GM19328 (cell line): ENCODE data around the gene ARHGAP32.

Experiments
- ATAC-seq: cut with Tn5 transposase; IDR thresholded peaks from one replicate; pipeline ENCODE4 v1.9.1; 2021; ENCODE audit warnings: mild to moderate bottlenecking, moderate library complexity; ENCODE audit not compliant: unreplicated experiment

Gene ARHGAP32

DNA sequence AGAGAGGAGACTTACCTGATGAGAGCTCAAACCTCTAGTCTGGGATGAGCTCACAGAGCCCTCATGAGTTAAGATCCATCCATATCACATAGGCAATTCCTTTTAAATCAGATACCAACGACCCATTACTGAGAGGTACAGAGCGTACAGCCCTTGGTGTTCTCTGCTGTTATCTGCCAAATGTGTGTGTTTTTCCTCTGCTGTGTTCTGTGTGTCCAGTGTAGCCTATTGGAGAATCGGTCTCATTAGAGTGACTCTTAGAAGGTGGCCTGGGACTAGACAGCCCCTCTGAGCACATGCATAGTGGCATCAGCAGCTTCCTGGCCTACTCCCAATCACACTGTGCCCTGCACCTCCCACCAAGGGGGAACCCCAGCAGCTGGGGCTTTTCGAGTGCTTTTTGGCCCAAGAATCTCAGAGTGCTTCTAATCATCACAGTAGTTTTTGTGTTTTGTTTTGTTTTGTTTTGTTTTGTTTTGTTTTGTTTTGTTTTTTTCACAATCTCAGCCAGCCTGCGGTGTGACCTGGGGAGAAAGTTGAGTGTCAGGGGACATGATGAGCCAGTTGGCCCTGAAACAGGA is 274.9 kb downstream of the ARHGAP32 start:
- ATAC-seq, result no peak

DNA sequence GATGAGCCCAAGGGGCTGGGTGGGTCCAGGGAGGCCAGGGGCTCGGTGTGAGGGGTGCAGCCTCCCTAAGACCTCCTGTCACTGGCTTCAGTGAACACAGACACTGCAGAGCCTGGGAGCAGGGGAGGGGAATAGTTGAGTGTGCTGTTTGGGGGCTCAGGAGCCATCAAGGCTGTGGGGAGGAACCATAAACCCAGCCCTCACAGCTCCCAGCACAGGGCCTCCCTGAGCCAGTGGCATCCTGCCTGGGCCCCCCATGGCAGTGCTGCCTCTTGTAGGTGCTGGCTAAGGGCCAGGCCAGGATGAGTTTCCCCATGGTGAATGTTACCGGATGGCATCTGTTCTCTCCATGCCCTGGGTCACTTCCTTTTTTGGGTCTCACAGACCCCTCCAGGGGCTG is 275.4 kb downstream of the ARHGAP32 start:
- ATAC-seq, result no peak

DNA sequence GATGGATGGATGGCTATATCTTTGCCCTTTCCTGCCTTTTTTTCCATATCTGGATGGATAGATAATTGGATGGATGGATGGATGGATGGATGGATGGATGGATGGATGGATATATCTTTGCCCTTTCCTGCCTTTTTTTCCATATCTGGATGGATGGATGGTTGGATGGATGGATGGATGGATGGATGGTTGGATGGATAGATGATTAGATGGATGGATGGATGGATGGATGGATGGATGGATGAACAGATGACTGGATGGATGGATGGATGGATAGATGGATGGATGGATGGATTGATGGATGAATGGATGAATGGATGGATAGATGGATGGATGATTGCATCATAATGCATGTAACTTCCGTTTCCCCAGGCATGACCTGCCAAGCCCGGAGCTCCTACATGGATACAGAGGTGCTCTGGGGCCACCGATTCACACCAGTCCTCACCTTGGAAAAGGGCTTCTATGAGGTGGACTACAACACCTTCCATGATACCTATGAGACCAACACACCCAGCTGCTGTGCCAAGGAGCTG is 276.0 kb downstream of the ARHGAP32 start:
- ATAC-seq, result no peak

DNA sequence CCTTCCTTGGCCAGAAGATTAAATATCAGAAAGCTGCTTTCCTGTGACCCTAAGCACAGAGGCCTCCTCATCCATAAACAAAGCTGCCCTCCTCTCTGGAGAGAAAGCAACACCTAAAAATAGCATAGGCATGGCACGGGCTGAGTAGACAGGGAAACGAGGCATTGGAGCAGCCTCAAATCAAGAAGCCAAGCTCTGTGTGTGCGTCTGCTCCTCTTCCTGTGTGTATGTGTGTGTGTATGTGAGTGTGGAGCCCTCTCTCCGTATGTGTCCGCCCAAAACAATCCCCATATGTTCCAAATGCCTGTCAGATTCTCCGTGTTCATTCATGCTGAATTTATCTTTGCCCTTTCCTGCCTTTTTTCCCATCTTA is 277.0 kb downstream of the ARHGAP32 start:
- no peak for ATAC-seq
